Measurements from ENCODE around the gene TMEM108. TPM values are rescaled to one million over a fixed set of nuclear protein-coding genes. Genes with fewer than 3 reads are reported as not detected.

Gene TMEM108
- total RNA-seq, 1 donor from 2014 or later: 1.3 TPM

DNA sequence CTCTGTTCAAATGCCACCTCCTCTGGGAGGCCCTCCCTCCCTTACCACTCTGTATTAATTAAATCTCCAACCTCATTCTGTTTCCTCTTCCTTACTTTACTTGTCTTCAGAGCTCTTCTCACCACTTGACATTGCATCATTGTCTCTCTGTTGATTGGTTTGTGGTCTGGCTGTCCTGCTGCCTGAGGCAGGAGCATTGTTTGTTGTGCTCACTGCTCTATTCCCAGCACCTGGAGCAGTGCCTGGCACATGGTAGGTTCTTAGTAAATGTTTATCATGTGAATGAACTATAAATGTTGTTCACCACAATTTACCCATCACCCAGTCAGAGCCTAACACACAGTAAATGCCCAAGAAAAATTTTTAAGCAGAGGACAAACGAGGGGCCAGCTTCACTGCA is 355.0 kb downstream of the TMEM108 start:
- intact Hi-C loops (cut with DNase I): no loop called here
- no peak for DNase-seq (ENCODE audit: low spot score)

DNA sequence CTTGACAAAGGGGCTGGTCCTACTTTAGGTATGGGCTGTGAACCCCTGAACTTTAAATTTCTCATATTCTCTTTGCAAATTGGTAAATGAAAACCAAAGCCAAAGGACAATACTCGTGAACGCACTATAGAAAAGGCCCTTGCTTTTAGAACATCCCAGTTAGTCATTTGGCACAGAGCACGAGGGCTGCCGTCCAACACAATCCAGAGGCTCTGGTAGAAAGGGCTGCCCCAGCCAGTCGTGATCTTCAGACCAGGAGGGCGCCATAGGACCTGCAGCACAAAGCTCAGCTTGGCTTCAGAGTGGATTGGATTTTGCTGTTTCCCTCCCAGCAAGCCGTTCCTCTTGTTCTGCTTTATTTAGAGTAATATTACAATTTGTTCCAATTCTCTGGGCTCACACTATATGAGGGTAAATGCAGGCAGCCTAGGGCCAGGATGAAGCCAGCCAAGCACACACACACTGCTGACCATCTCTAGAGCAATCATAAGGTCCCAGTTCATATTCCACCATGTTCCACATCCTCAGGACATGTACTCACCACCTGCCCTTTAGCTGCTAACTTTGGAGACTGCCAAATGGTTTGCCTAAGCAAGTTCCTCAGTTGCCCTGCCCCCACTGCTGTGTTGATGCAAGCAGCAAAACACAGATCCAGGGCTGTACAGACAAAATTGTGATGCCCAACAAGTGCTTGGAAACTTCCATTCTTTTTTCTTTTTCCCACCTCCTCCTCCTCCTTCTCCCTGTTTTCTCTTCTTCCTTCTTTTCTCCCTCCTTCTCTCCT is 355.7 kb downstream of the TMEM108 start:
- intact Hi-C loops (cut with DNase I): no loop called here
- no peak for DNase-seq (ENCODE audit: low spot score)

DNA sequence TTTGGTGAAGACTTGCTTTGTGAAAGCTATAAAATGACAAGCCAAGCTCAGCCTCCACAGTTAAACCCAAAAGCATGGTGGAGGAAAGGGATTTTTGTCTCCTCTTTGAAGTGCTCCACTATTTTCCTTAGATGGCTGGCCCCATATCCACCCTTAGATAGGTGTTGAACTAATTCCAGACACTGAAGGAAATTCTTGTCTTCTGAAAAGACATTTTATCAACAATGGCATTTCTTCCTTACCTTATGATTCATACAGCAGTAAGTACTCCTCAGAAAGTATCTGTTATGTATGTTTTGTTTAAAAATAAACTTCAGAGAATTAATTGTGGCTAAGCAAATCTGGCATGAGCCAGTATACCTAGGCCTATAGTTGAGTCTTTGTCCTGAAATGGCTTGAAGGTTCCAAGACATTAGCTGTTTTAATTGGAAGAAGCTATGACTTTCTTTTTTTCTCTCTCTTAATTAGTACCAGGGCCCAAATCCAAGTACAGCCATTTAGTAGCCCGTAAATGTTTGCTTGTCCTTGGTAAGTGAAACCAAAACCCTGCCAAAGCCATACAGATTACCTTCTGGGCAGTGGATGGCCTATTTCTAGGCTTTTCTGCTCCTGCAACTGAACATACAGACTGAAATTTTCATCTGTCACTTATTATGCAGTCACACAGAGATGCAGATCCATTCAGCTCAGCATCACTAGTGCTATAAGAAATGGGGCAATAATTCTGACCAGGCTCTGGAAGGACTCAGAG is 356.5 kb downstream of the TMEM108 start:
- no peak for DNase-seq (ENCODE audit: low spot score)
- intact Hi-C loops (cut with DNase I): no loop called here

DNA sequence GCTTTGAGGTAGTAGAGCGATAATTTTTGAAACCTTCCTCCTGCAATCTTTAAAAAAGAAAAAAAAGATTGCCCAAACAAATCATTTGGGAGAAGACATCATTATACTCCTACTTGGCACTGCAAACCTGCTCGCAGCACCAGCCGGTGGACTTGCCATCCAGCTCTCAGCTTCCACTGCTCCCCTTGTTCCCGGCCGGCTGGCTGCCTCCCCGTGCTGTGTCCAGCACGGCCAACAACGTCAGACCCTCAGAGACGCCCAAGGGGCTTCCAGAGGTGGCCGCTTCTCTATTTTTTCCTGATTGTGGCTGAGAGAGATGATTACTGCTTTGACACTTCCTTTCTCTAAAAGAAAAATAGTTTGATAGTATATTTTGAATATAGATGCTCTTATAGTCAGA is 358.7 kb downstream of the TMEM108 start:
- DNase-seq (ENCODE audit: low spot score): no peak
- intact Hi-C loops (cut with DNase I): no loop called here

DNA sequence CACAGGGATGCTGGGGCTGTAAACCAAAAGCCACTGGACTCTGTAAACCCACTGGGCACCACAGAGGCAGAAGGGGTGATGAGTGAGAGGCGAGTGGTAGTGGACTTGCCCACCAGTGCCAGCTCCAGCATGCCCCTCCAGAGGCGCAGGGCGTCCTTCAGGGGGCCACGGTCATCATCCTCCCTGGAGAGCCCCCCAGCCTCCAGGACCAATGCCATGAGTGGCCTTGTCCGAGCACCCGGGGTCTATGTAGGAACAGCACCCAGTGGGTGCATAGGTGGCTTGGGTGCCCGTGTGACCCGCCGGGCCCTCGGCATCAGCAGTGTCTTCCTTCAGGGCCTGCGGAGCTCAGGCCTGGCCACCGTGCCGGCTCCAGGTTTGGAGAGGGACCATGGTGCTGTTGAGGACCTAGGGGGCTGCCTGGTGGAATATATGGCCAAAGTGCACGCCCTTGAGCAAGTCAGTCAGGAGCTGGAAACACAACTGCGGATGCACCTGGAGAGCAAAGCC is 361.9 kb downstream of the TMEM108 start, which contains the start of gene BFSP2:
TSS of gene BFSP2 (plus strand) at position 51 of the 510 bp plus-strand sequence. CDS start at position 79, 28 bp downstream.
- intact Hi-C loops (cut with DNase I): no loop called here
- no peak for DNase-seq (ENCODE audit: low spot score)

DNA sequence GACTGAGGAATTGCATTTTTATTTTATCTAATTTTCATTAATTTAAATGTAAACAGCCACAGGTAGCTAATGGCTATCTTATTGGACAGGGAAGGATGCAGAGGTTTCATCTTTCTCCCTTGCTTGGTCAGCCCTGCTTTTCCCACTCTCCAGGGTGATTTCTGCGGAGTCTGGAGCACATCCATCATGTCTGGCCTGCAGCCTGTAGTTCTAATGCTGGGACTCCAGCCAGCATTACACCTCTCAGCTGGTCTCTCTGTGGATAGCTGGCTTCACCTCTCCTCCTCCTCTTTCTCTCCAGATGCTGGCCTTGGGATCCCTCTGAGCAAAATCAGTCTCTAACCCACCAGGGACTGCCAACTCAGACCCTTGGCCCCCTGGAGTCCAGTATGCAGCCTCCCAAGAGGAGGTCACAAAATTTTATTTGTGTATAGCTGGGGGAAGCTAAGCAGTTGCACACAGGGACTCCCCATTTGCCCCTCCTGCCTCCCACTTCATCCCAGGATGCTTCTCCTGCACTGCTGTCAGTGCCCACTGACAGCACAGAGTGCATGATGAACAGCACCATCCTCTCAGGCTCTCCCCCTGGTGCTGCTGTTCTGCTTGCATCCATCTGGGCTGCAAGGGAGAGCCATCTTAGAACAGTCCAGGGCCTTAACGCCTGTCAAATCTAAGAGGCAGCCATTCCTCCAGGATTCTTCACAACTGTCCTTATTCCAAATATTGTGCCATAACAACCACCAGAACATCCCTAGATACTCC is 363.4 kb downstream of the TMEM108 start:
- DNase-seq (ENCODE audit: low spot score): no peak
- intact Hi-C loops (cut with DNase I): no loop called here

DNA sequence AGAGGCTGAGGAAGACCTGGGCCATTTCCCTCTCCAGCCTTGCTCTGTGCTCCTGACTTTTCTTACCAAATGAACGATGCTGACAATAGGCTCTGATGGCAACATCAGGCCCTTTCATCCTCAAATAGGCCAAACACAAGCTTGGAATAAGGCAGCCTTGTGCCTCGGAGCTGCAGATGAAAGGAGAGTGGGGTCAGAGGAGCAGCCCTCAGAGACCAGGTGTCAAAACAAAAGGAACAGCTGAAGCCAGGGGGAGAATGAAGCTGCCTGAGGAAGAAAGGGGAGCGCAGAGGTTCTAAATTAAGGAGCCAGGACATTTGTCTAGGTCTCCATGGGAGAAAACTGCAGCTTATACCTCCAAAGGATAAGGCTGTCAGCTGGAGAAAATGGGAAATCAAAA is 366.7 kb downstream of the TMEM108 start:
- DNase-seq (ENCODE audit: low spot score): no peak
- intact Hi-C loops (cut with DNase I): no loop called here

GRCh38 chr3:133408366-133408765 is 370.2 kb downstream of the TMEM108 start:
- DNase-seq (ENCODE audit: low spot score): no peak
- intact Hi-C loops (cut with DNase I): no loop called here

- intact Hi-C loops (cut with DNase I): no loop called here
- DNase-seq (ENCODE audit: low spot score): no peak
These were observed 370.8 kb downstream of the TMEM108 start for GRCh38 chr3:133408961-133409360.

- intact Hi-C loops (cut with DNase I): no loop called here
- no peak for DNase-seq (ENCODE audit: low spot score)
These were observed 372.2 kb downstream of the TMEM108 start for GRCh38 chr3:133410191-133410892.

GRCh38 chr3:133412183-133413132 is 374.3 kb downstream of the TMEM108 start:
- intact Hi-C loops (cut with DNase I): no loop called here
- DNase-seq (ENCODE audit: low spot score): no peak

DNA sequence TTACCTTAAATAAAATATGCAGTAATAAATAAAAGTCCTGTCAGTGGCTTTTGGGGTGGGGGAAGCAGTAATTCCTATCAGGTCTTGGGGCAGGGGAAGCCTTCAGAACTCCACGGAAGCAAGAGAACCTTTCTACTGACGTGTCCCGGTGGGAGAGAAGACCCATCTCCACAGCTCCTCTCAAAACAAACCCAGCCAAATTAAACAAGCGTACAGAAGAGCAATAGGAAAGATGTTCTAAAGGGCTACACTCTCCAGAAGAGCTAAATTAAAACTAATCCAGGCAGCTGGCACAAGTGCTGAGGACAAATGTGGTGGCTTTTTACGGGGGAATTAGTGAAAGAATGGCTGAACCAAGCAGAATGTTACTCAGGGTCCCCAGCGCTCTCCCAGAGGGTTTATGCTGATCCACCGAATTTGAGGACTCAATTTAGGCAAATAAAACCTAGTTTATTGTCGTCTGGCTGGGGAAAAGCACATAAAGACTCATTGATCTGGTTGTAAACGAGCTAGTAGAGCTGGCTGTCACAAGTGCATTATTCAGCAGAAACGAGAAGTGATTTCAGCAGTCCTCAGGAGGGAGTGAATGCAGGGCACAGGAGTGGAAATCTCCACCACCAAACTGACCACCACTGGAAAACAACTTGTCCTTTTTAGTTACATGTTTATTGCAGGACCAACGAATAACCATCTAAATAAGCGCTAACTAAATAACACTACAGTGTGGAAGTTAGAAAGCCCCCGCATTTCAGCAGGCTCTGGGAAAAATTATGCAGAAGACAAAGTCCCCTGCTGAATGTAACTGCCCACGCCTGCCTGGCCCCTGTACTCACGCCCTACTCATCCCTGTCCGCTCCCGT is 375.2 kb downstream of the TMEM108 start:
- DNase-seq (ENCODE audit: low spot score): no peak
- intact Hi-C loops (cut with DNase I): no loop called here

GRCh38 chr3:133414021-133414392 is 375.8 kb downstream of the TMEM108 start:
- DNase-seq (ENCODE audit: low spot score): no peak
- intact Hi-C loops (cut with DNase I): no loop called here

DNA sequence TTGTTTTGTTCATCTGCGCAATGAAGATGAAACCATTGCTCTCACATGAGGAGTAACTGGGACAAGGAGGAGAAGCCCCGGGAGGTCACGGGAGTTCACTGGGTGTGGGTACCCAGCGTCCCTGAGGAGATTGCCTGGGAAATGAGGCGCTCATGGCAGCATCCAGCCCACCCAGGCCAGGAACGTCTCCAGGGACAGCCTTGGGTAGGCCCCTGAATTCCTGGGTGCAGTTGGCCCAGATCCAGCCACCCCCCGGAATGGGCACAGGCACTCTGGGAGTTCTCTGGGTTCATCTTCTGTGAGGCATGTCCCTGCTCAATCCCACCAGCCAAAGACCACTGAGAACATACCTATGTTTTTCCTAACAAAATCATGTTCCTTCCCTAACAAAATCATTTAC is 380.2 kb downstream of the TMEM108 start:
- intact Hi-C loops (cut with DNase I): no loop called here
- no peak for DNase-seq (ENCODE audit: low spot score)

- DNase-seq (ENCODE audit: low spot score): no peak
- intact Hi-C loops (cut with DNase I): no loop called here
These were observed 381.1 kb downstream of the TMEM108 start for GRCh38 chr3:133419151-133419909.

- no peak for DNase-seq (ENCODE audit: low spot score)
- intact Hi-C loops (cut with DNase I): no loop called here
These were observed 387.0 kb downstream of the TMEM108 start for GRCh38 chr3:133424937-133425869.
